Type B pancreatic cell (in vitro differentiated cells): ENCODE data around the gene RPRM. TPM values are rescaled to one million over a fixed set of nuclear protein-coding genes. Genes with fewer than 3 reads are reported as not detected.

Experiments used
- DNase-seq: peaks from one replicate; pipeline ENCODE4 v3.0.0; 2021; ENCODE audit warnings: mixed read lengths; ENCODE audit not compliant: unreplicated experiment; ENCODE audit errors: extremely low spot score
- H3K27ac Mint-ChIP-seq: 2 replicates; pipeline ENCODE4 v1.8.0; 2021; ENCODE audit warnings: mild to moderate bottlenecking, mixed read lengths
- H3K27me3 Mint-ChIP-seq: 2 replicates; pipeline ENCODE4 v1.8.0; 2021; ENCODE audit warnings: mixed read lengths
- H3K36me3 Mint-ChIP-seq: 2 replicates; pipeline ENCODE4 v1.8.0; 2021; ENCODE audit warnings: mixed read lengths
- H3K4me1 Mint-ChIP-seq: one replicate; pipeline ENCODE4 v1.8.0; 2021; ENCODE audit warnings: mixed read lengths; ENCODE audit not compliant: unreplicated experiment
- H3K4me3 Mint-ChIP-seq: 2 replicates; pipeline ENCODE4 v1.8.0; 2021; ENCODE audit warnings: mild to moderate bottlenecking, mixed read lengths
- H3K9me3 Mint-ChIP-seq: 2 replicates; pipeline ENCODE4 v1.8.0; 2021; ENCODE audit warnings: mixed read lengths
- total RNA-seq: library from RNA; stranded (reverse); gene quantifications from 2 replicates; pipeline ENCODE4 v1.2.1, GENCODE V29; 2021; ENCODE audit warnings: low replicate concordance
- TF ChIP-seq, protein P1 (sequence below): fragments of 200-600 bp; sonication (generic); conservative IDR thresholded peaks from 2 replicates; pipeline ENCODE4 v1.5.0; 2021; ENCODE audit warnings: antibody characterized with exemption, mild to moderate bottlenecking

The RPRM gene
- total RNA-seq, 1 donor from 2014 or later, result 7.3 TPM

DNA sequence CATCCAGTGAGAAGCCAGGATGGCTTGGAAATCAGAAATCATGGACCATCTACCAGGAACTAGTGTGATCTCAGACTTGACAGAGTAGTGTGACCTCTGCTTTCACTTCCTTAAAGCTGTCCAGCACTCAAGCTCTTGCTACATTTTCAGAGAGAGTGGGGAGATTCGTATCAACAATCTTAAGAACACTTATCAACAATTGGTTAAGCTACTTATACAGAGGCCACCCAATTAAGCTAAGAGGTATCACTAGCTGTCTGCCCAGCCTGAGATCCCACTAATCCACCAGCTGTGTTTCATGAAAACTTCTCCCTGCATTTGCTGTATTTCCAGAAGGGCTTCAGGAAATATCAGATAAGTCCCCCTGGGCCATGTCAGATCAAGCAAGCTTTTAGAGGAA, 4.2 kb downstream of the RPRM start:
- no peaks in the 10 kb centered on the region for H3K9me3 Mint-ChIP-seq
- TF ChIP-seq, protein P1, sequence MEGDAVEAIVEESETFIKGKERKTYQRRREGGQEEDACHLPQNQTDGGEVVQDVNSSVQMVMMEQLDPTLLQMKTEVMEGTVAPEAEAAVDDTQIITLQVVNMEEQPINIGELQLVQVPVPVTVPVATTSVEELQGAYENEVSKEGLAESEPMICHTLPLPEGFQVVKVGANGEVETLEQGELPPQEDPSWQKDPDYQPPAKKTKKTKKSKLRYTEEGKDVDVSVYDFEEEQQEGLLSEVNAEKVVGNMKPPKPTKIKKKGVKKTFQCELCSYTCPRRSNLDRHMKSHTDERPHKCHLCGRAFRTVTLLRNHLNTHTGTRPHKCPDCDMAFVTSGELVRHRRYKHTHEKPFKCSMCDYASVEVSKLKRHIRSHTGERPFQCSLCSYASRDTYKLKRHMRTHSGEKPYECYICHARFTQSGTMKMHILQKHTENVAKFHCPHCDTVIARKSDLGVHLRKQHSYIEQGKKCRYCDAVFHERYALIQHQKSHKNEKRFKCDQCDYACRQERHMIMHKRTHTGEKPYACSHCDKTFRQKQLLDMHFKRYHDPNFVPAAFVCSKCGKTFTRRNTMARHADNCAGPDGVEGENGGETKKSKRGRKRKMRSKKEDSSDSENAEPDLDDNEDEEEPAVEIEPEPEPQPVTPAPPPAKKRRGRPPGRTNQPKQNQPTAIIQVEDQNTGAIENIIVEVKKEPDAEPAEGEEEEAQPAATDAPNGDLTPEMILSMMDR, result no peak
- H3K36me3 Mint-ChIP-seq, result no peaks in the 10 kb centered on the region
- no peak overlapping the region for H3K4me3 Mint-ChIP-seq
- DNase-seq, result no peak
- H3K27me3 Mint-ChIP-seq, result peaks cover 60% of the 10 kb centered on the region
- H3K27ac Mint-ChIP-seq, result no peak overlapping the region
- H3K4me1 Mint-ChIP-seq, result peaks cover 15% of the 10 kb centered on the region

DNA sequence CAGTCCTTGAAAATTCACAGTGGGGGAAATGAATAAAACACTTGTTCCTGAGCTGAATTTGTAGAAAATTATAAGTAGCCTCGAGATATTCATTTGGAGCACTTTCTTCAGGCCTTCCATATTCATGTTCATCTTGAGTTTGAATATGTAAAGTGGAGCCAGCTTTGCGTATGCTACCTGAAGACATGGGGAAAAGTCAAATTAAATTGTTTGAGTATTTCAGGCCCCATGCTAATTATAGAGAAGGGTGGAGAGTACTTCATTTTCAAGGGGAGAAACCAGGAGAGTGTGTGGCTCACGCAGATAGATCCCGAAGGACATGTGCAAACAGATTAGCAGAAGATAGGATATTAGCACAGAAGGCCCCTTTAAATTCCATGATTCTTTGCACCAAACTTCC, 7.7 kb downstream of the RPRM start:
- H3K4me1 Mint-ChIP-seq, result peaks cover 5% of the 10 kb centered on the region
- H3K4me3 Mint-ChIP-seq, result no peak overlapping the region
- H3K27ac Mint-ChIP-seq, result no peak overlapping the region
- H3K27me3 Mint-ChIP-seq, result peaks cover 33% of the 10 kb centered on the region
- H3K9me3 Mint-ChIP-seq, result no peaks in the 10 kb centered on the region
- no peak for DNase-seq
- no peaks in the 10 kb centered on the region for H3K36me3 Mint-ChIP-seq
- TF ChIP-seq, protein P1, result no peak

DNA sequence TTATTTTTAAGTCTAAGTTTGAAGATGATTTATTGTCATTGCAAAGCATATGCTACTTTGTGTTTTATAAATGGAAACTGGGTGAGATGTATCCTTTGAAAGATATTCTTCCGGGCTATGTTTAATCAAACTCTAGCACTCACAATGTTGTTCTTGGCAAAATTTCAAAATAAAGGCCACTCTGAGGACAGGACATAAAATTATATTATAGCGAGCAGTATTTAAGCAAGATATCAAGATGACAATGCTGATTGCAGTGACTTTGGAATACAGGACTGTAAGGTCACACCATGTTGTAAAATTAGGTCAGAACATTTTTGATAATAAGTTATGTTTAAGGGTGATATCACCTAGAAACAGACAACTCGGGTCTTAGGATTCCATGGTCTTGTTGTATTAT, 14.2 kb downstream of the RPRM start:
- no peaks in the 10 kb centered on the region for H3K4me1 Mint-ChIP-seq
- no peaks in the 10 kb centered on the region for H3K36me3 Mint-ChIP-seq
- no peaks in the 10 kb centered on the region for H3K9me3 Mint-ChIP-seq
- DNase-seq, result no peak
- no peak overlapping the region for H3K27ac Mint-ChIP-seq
- no peak overlapping the region for H3K4me3 Mint-ChIP-seq
- TF ChIP-seq, protein P1, result no peak
- H3K27me3 Mint-ChIP-seq, result peaks cover 12% of the 10 kb centered on the region

DNA sequence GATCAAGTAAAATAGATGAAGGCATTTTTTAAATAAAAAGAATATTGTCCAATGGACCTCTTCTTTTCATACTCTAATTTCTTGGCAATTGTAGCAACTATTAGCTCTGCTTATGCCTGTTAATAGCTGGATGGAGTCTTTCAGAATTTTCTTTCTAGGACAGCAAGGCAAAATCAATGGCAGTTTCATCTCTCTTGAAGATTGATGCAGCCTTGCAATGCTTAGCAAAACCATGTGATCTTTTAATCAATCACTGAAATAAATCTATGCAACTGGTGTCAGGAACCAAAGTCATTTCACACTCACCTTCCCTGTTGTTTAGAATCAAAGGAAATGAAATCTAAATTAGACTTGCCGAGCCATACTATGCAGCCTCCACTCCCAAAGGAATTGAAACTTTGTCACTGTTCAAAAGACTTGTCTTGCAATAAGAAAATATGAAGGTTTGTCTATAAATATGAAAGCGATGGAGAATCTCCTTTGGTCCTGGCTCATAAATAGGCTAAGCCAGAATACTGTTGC, 16.2 kb downstream of the RPRM start:
- Mint-ChIP-seq H3K27me3 (peaks cover 12% of the 10 kb centered on the region), H3K4me3 (no peak overlapping the region), H3K4me1 (no peaks in the 10 kb centered on the region), H3K27ac (no peak overlapping the region), H3K36me3 (no peaks in the 10 kb centered on the region), H3K9me3 (no peaks in the 10 kb centered on the region)
- TF ChIP-seq, protein P1, result no peak
- no peak for DNase-seq

DNA sequence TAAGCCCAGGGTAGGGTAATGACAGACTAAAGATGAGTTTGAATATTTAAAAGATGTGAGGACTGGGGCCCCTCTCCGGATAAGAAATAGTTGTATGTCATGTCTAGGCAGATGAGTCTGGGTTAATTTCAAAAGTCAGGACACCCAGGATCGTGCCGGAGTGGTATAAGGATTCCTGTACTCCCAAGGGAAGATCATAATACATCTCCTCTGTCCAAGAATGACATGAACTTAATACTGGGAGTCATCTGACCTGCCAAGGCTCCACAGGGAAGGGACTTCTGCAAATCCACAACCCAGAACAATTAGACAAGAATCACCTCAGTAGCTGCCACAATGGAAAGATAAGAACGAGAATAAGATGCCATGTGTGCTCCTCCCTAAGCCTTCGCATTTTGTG, 17.1 kb downstream of the RPRM start:
- no peak for DNase-seq
- H3K36me3 Mint-ChIP-seq, result no peaks in the 10 kb centered on the region
- H3K27ac Mint-ChIP-seq, result no peak overlapping the region
- H3K4me3 Mint-ChIP-seq, result no peak overlapping the region
- TF ChIP-seq, protein P1, result no peak
- H3K27me3 Mint-ChIP-seq, result peaks cover 12% of the 10 kb centered on the region
- H3K4me1 Mint-ChIP-seq, result no peaks in the 10 kb centered on the region
- H3K9me3 Mint-ChIP-seq, result no peaks in the 10 kb centered on the region

DNA sequence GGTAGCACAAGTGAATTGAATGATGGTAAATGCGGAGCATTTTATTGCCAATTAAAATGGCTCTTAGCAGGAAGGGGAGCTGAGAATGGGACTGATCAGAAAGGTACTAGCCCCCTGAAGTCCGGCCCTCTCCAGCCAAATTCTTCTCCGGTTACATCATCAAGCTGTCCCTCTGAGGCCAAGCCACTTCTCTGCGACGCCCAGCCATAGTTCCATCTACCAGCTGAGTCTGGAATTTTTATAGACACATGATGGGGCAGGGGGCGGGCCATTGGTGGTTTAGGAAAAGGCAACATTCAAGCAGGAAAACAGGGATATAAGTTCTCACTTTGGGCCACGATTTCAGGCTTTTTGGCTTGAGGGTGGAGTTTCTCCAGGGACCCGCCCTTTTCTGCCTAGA, 22.7 kb downstream of the RPRM start:
- Mint-ChIP-seq H3K9me3 (no peaks in the 10 kb centered on the region), H3K4me1 (no peaks in the 10 kb centered on the region), H3K4me3 (no peak overlapping the region), H3K27ac (no peak overlapping the region), H3K27me3 (peaks cover 7% of the 10 kb centered on the region), H3K36me3 (no peaks in the 10 kb centered on the region)
- DNase-seq, result no peak
- TF ChIP-seq, protein P1, result no peak
